Osteocyte (in vitro differentiated cells): ENCODE results near the gene UMAD1. TPM values are rescaled to one million over a fixed set of nuclear protein-coding genes. Genes with fewer than 3 reads are reported as not detected.

Experiments used
- DNase-seq: peaks from one replicate; pipeline ENCODE4 v3.0.0; 2021; ENCODE audit warnings: mixed read lengths; ENCODE audit not compliant: unreplicated experiment; ENCODE audit errors: extremely low spot score
- H3K27ac Mint-ChIP-seq: one replicate; pipeline ENCODE4 v1.8.0; 2021; ENCODE audit warnings: mild to moderate bottlenecking, mixed read lengths; ENCODE audit not compliant: unreplicated experiment
- H3K27me3 Mint-ChIP-seq: one replicate; pipeline ENCODE4 v1.8.0; 2021; ENCODE audit warnings: mixed read lengths; ENCODE audit not compliant: unreplicated experiment
- H3K36me3 Mint-ChIP-seq: one replicate; pipeline ENCODE4 v1.8.0; 2021; ENCODE audit warnings: mixed read lengths; ENCODE audit not compliant: unreplicated experiment
- H3K4me1 Mint-ChIP-seq: one replicate; pipeline ENCODE4 v1.8.0; 2021; ENCODE audit warnings: mixed read lengths; ENCODE audit not compliant: unreplicated experiment
- H3K4me3 Mint-ChIP-seq: one replicate; pipeline ENCODE4 v1.8.0; 2021; ENCODE audit warnings: mild to moderate bottlenecking, moderate library complexity, mixed read lengths; ENCODE audit not compliant: unreplicated experiment
- H3K9me3 Mint-ChIP-seq: one replicate; pipeline ENCODE4 v1.8.0; 2021; ENCODE audit warnings: mixed read lengths; ENCODE audit not compliant: unreplicated experiment
- long read RNA-seq: library from polyadenylated mRNA; unstranded; transcript quantifications from one replicate; pipeline ENCODE4 v2.0.0, GENCODE V29; 2021
- total RNA-seq: library from RNA; stranded (reverse); gene quantifications from 2 replicates; pipeline ENCODE4 v1.2.1, GENCODE V29; 2021
- TF ChIP-seq, protein P1 (sequence below): fragments of 200-600 bp; sonication (generic); IDR thresholded peaks from 2 replicates; pipeline ENCODE4 v1.5.0; 2021; ENCODE audit warnings: antibody characterized with exemption, mild to moderate bottlenecking, moderate library complexity

UMAD1 gene
- 9.8 and 10.9 TPM in 2 replicates for total RNA-seq
- long read RNA-seq, partial matches to known transcripts: 3 of 26 reads
- long read RNA-seq, other reads (novel, unspliced or antisense): 21 of 26 reads

- peak; percentile 97 for DNase-seq
- Mint-ChIP-seq H3K4me1 (peaks cover 19% of the 10 kb centered on the region), H3K27ac (peak within 1 kb of the TSS; percentile 96), H3K4me3 (peak within 1 kb of the TSS; percentile 94), H3K9me3 (no peaks in the 10 kb centered on the region), H3K27me3 (no peaks in the 10 kb centered on the region), H3K36me3 (peaks cover 5% of the 10 kb centered on the region)
- TF ChIP-seq, protein P1, sequence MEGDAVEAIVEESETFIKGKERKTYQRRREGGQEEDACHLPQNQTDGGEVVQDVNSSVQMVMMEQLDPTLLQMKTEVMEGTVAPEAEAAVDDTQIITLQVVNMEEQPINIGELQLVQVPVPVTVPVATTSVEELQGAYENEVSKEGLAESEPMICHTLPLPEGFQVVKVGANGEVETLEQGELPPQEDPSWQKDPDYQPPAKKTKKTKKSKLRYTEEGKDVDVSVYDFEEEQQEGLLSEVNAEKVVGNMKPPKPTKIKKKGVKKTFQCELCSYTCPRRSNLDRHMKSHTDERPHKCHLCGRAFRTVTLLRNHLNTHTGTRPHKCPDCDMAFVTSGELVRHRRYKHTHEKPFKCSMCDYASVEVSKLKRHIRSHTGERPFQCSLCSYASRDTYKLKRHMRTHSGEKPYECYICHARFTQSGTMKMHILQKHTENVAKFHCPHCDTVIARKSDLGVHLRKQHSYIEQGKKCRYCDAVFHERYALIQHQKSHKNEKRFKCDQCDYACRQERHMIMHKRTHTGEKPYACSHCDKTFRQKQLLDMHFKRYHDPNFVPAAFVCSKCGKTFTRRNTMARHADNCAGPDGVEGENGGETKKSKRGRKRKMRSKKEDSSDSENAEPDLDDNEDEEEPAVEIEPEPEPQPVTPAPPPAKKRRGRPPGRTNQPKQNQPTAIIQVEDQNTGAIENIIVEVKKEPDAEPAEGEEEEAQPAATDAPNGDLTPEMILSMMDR: no peak
Measured at GRCh38 chr7:7640221-7641128, at the start of gene UMAD1. TSS of gene UMAD1 (plus strand) at chr7:7640752. CDS start at chr7:7673372, 32,620 bp downstream.

DNA sequence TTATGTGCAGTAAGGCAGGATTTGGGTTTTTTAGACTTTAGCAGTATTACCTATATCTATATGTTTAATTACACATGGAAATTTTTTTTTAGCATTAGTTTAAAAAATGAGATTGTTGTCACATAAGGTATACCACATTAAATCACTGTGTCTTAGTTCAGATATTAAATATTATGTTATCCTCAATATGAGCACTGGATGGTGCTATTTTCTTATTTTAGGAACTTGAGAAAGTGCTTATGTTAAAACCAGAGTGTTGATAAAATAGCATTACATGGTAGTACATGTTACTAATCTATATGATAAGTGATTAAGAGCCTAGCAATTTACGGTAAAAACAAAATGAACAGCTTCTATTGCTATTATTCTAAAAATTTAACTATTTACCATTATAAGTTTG is 45.1 kb upstream of the UMAD1 start:
- TF ChIP-seq, protein P1: peak; percentile 53
- Mint-ChIP-seq H3K27ac (no peak overlapping the region), H3K4me1 (no peaks in the 10 kb centered on the region), H3K9me3 (no peaks in the 10 kb centered on the region), H3K27me3 (no peaks in the 10 kb centered on the region), H3K4me3 (no peak overlapping the region), H3K36me3 (peaks cover 29% of the 10 kb centered on the region)
- no peak for DNase-seq

DNA sequence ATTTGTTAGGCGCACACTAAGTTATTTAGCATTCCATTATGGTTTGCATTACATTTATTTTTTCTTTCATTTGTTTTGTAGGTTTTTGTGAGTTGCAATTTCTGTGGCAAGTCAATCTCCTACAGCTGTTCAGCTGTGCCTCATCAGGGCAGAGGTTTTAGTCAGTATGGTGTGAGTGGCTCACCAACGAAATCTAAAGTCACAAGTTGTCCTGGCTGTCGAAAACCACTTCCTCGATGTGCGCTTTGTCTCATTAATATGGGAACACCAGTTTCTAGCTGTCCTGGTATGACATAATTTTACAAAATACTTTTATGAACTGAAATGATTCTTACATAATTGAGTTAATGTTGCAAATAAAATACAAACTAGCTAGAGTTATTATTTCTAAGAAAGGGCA is 44.4 kb upstream of the UMAD1 start:
- no peaks in the 10 kb centered on the region for H3K4me1 Mint-ChIP-seq
- DNase-seq: no peak
- TF ChIP-seq, protein P1: no peak
- H3K27ac Mint-ChIP-seq: no peak overlapping the region
- H3K4me3 Mint-ChIP-seq: no peak overlapping the region
- H3K27me3 Mint-ChIP-seq: no peaks in the 10 kb centered on the region
- peaks cover 28% of the 10 kb centered on the region for H3K36me3 Mint-ChIP-seq
- no peaks in the 10 kb centered on the region for H3K9me3 Mint-ChIP-seq

DNA sequence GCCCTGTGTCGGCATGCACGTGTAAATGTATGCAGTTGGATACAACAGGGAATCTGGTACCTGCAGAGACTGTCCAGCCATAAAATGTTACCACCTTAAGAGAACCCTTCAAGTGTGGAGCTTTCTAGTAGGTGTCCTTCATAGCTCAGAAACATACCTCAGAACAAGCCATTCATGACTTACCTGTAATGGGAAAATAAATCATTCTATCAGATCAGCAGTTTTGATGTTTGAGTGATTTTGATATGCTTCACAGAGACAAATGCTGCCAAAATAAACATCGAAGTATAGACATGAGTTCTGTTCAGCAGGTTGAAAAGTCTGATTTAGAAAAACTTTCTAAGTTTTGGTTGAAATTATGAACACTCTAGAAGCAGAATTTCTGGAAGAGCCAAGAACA is 33.5 kb upstream of the UMAD1 start:
- DNase-seq: no peak
- Mint-ChIP-seq H3K27me3 (no peaks in the 10 kb centered on the region), H3K4me3 (no peak overlapping the region), H3K27ac (no peak overlapping the region), H3K36me3 (peaks cover 6% of the 10 kb centered on the region), H3K9me3 (no peaks in the 10 kb centered on the region), H3K4me1 (no peaks in the 10 kb centered on the region)
- TF ChIP-seq, protein P1: no peak

DNA sequence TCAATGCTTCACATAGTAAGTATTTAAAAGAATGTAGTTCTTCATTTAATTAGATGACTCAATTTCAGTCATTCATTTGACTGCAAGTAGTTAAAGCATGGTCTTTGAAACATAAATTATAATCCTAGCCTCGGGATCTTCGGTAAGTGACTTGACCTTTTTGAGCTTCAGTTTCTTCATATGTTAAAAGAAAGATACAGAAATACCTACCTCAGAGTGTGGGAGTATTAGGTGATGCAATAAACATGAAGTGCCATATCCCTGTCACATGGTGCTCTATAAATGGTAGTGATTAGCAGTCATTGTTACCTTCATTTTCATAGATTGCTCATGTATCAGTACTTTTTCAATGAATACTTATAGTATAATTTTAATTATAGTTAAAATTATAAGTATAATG is 31.2 kb upstream of the UMAD1 start:
- no peak for DNase-seq
- TF ChIP-seq, protein P1: no peak
- no peaks in the 10 kb centered on the region for H3K27me3 Mint-ChIP-seq
- no peak overlapping the region for H3K27ac Mint-ChIP-seq
- peaks cover 6% of the 10 kb centered on the region for H3K36me3 Mint-ChIP-seq
- H3K4me3 Mint-ChIP-seq: no peak overlapping the region
- H3K9me3 Mint-ChIP-seq: no peaks in the 10 kb centered on the region
- no peaks in the 10 kb centered on the region for H3K4me1 Mint-ChIP-seq
